NCI-H2107 treated with DMSO at 0.1 percent for 48 hours (cell line): ENCODE results near the gene NEDD4L.
"Not testable (repeated sequence)": the region's sequence is repeated elsewhere in the genome, so short reads cannot be mapped to it uniquely, and the experiment has no call there.

ENCODE experiments used
- DNase-seq: peaks from one replicate; lab custom pipeline; 2025; ENCODE audit not compliant: unreplicated experiment; lab: John Stamatoyannopoulos, UW

Gene NEDD4L

GRCh38 chr18:58408665-58409064 lies 364.6 kb downstream of the NEDD4L start:
- no peak for DNase-seq

- no peak for DNase-seq
Observed at GRCh38 chr18:58409802-58410445, 365.9 kb downstream of the NEDD4L start.

GRCh38 chr18:58411323-58411722 lies 367.3 kb downstream of the NEDD4L start:
- DNase-seq: no peak

GRCh38 chr18:58412844-58413666 lies 369.0 kb downstream of the NEDD4L start:
- peak; percentile 28 for DNase-seq

GRCh38 chr18:58413667-58414628 lies 369.9 kb downstream of the NEDD4L start:
- DNase-seq: no peak

- no peak for DNase-seq
Observed at GRCh38 chr18:58416014-58416703, 372.1 kb downstream of the NEDD4L start.

GRCh38 chr18:58416704-58417683 lies 373.0 kb downstream of the NEDD4L start:
- DNase-seq: no peak

- DNase-seq: no peak
Observed at GRCh38 chr18:58417752-58418151, 373.7 kb downstream of the NEDD4L start.

GRCh38 chr18:58418361-58418760 lies 374.3 kb downstream of the NEDD4L start:
- DNase-seq: no peak

GRCh38 chr18:58419587-58420199 lies 375.7 kb downstream of the NEDD4L start:
- DNase-seq: no peak

- DNase-seq: no peak
Observed at GRCh38 chr18:58426611-58427010, 382.6 kb downstream of the NEDD4L start.

GRCh38 chr18:58427321-58427720 lies 383.3 kb downstream of the NEDD4L start:
- DNase-seq: no peak

- no peak for DNase-seq
Observed at GRCh38 chr18:58429442-58429841, 385.4 kb downstream of the NEDD4L start.

GRCh38 chr18:58431215-58431614 lies 387.2 kb downstream of the NEDD4L start:
- DNase-seq: no peak

- no peak for DNase-seq
Observed at GRCh38 chr18:58432050-58432727, 388.2 kb downstream of the NEDD4L start.

GRCh38 chr18:58435221-58436005 lies 391.4 kb downstream of the NEDD4L start:
- DNase-seq: not testable (repeated sequence)

GRCh38 chr18:58438161-58438957 lies 394.3 kb downstream of the NEDD4L start:
- DNase-seq: no peak
